MCF 10A (cell line): Measurements from ENCODE around the gene PLEKHB1. TPM values are rescaled to one million over a fixed set of nuclear protein-coding genes. Genes with fewer than 3 reads are reported as not detected.

ENCODE experiments used
- BruUV-seq: library from RNA; stranded (reverse); fragments of 400-500 nt; replicated peaks from 2 replicates; lab custom pipeline; 2021; lab: Mats Ljungman, UMichigan
- CTCF ChIA-PET: fragments of 300-600 bp; sonication (Branson Sonifier 250); formaldehyde crosslinking; extraction: SDS; loops from one replicate; lab custom pipeline; 2021; ENCODE audit warnings: antibody characterized with exemption, inconsistent platforms; lab: Yijun Ruan, JAX
- POLR2A ChIA-PET: fragments of 300-600, 350-650 bp; sonication (Branson Sonifier 250); formaldehyde crosslinking; extraction: SDS; loops from one replicate; lab custom pipeline; 2020; ENCODE audit warnings: antibody characterized with exemption, inconsistent platforms; lab: Yijun Ruan, JAX
- DNase-seq: peaks from one replicate; pipeline ENCODE4 v3.0.0-alpha.2; 2018; ENCODE audit not compliant: unreplicated experiment
- H3K27ac Mint-ChIP-seq: one replicate; pipeline ENCODE4 v1.8.0; 2022; ENCODE audit warnings: mild to moderate bottlenecking, low read depth, mixed read lengths; ENCODE audit not compliant: unreplicated experiment
- H3K27me3 Mint-ChIP-seq: one replicate; pipeline ENCODE4 v1.8.0; 2022; ENCODE audit warnings: mixed read lengths; ENCODE audit not compliant: insufficient read depth, unreplicated experiment
- H3K36me3 Mint-ChIP-seq: one replicate; pipeline ENCODE4 v1.8.0; 2022; ENCODE audit warnings: mild to moderate bottlenecking, moderate library complexity, mixed read lengths; ENCODE audit not compliant: insufficient read depth, unreplicated experiment
- H3K4me1 Mint-ChIP-seq: one replicate; pipeline ENCODE4 v1.8.0; 2022; ENCODE audit warnings: mixed read lengths; ENCODE audit not compliant: insufficient read depth, unreplicated experiment
- H3K4me3 Mint-ChIP-seq: one replicate; pipeline ENCODE4 v1.8.0; 2022; ENCODE audit warnings: mild to moderate bottlenecking, moderate library complexity, mixed read lengths; ENCODE audit not compliant: unreplicated experiment
- H3K9me3 Mint-ChIP-seq: one replicate; pipeline ENCODE4 v1.8.0; 2022; ENCODE audit warnings: mixed read lengths; ENCODE audit not compliant: unreplicated experiment
- CTCF ChIP-seq: fragments of 200-600 bp; IDR thresholded peaks from one replicate; pipeline ENCODE4 v1.8.0; 2022; ENCODE audit warnings: antibody characterized with exemption, mild to moderate bottlenecking; ENCODE audit not compliant: unreplicated experiment
- intact Hi-C: fragments of 100-400 bp; cut with micrococcal nuclease; formaldehyde crosslinking; loops from 2 replicates; pipeline ENCODE4 v1.14.1; 2022
- total RNA-seq: library from RNA; stranded (reverse); gene quantifications from 2 replicates; pipeline ENCODE4 v1.2.3, GENCODE V29; 2022

Gene PLEKHB1
- total RNA-seq, 1 experiment from 2014 or later: not detected

DNA sequence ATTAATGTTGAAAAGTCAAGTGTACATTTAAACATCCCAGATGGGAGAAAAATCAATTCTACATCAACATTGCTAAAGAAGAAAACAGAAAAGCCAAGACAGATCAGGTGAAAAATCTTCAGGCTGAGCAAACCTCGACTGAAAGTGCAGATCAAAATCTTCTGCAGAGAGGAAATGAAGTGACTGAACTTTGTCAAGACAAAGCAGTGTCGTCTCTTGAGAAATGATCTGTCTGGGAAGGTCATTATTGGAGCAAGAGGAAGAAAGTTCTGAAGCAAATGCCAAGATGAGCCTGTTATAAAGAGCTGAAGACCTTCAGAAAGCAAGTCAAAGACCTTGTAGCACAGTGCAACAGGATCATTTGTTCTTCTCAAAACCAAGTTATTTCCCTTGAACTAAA is 5.8 kb upstream of the PLEKHB1 start:
- CTCF ChIA-PET: interaction anchor here (0.7 to 1.5 kb wide), 4 partner anchors 9 to 305 kb away, joined by 3 to 6 read pairs (median 4); no protein-coding TSS in a partner anchor
- intact Hi-C loops: no loop called here
- POLR2A ChIA-PET: interaction anchor here (0.8 kb wide), 1 partner anchor 146 kb away, joined by 6 read pairs; no protein-coding TSS in a partner anchor
- no peak for DNase-seq
- Mint-ChIP-seq H3K27ac (no peak overlapping the region), H3K27me3 (peaks cover 19% of the 10 kb centered on the region), H3K36me3 (no peaks in the 10 kb centered on the region), H3K9me3 (no peaks in the 10 kb centered on the region), H3K4me1 (no peaks in the 10 kb centered on the region), H3K4me3 (no peak overlapping the region)
- no TSS peak for BruUV-seq
- no peak for TF ChIP-seq CTCF

DNA sequence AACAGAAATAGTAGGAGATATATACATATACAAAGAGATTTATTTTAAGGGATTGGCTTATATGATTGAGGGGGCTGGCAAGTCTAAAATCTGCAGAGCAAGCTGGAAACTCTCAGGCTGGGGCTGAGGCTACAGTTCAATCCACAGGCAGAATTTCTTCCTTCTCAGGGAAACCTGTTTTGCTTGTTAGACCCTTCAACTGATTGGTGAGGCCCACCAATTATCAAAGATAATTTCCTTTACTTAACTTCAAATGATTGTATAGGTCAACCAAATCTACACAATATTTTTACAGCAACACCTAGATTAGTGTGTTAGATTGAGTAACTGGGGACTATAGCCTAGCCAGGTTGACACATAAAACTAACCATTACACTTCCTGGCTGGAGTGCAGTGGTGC is 4.7 kb upstream of the PLEKHB1 start:
- no peak overlapping the region for H3K27ac Mint-ChIP-seq
- no peak for DNase-seq
- no TSS peak for BruUV-seq
- H3K4me1 Mint-ChIP-seq: no peaks in the 10 kb centered on the region
- H3K4me3 Mint-ChIP-seq: no peak overlapping the region
- ChIA-PET POLR2A (interaction anchor here (0.9 kb wide), 1 partner anchor 43 kb away, joined by 3 read pairs; the partner anchor contains the start of gene FAM168A), CTCF (interaction anchor here (0.6 to 2.4 kb wide), 4 partner anchors 16 to 306 kb away, joined by 3 to 6 read pairs (median 4); no protein-coding TSS in a partner anchor)
- peaks cover 30% of the 10 kb centered on the region for H3K27me3 Mint-ChIP-seq
- no peaks in the 10 kb centered on the region for H3K9me3 Mint-ChIP-seq
- H3K36me3 Mint-ChIP-seq: no peaks in the 10 kb centered on the region
- no peak for TF ChIP-seq CTCF
- intact Hi-C loops: no loop called here

DNA sequence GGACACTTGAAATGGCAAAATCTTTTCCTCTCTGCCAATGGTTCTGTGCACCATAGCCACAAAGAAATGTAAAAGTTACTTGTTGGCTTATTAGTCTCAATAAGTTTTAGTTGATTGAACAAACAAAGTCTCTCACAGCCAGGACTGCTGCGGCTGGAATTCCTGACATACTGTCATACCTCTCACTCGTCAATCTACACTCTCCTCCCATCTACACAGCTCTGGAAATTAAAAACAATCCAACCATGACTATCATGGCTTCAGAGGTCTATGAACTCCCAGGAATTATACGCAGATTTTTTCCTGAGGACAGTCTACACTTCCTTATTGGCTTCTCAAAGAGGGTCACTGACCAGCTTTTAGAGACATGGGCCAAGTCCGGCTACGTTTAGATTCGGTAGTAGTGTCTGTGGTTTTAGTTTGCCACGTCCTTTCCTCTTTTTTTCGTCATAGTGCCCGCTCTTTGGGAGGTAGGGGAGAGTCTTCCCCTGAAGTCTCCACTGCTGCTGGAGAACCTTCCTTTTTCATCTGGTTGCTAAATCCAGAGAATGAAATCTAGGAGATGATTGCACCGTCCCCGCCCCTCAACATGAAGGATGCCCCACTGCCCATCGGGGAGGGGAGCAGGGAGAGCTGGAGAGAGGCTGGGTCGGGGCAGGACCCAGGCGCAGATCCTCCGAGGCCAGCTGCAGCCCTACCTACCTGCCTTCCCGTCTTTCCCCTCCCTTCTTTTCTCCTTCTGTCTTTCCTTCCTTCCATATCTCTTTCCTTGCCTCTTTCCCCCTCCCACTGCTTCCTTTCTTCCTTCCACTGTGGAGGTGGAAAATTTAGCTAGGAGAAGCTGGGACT is 1.0 kb upstream of the PLEKHB1 start:
- H3K27me3 Mint-ChIP-seq: peaks cover 46% of the 10 kb centered on the region
- intact Hi-C loops: no loop called here
- H3K9me3 Mint-ChIP-seq: no peaks in the 10 kb centered on the region
- no peaks in the 10 kb centered on the region for H3K36me3 Mint-ChIP-seq
- BruUV-seq: no TSS peak
- no peak overlapping the region for H3K4me3 Mint-ChIP-seq
- no peak overlapping the region for H3K27ac Mint-ChIP-seq
- no peak for TF ChIP-seq CTCF
- ChIA-PET POLR2A (no interaction called here), CTCF (interaction anchor here (0.6 to 3.0 kb wide), 3 partner anchors 15 to 401 kb away, joined by 3 to 17 read pairs (median 5); no protein-coding TSS in a partner anchor)
- DNase-seq: no peak
- H3K4me1 Mint-ChIP-seq: no peaks in the 10 kb centered on the region

DNA sequence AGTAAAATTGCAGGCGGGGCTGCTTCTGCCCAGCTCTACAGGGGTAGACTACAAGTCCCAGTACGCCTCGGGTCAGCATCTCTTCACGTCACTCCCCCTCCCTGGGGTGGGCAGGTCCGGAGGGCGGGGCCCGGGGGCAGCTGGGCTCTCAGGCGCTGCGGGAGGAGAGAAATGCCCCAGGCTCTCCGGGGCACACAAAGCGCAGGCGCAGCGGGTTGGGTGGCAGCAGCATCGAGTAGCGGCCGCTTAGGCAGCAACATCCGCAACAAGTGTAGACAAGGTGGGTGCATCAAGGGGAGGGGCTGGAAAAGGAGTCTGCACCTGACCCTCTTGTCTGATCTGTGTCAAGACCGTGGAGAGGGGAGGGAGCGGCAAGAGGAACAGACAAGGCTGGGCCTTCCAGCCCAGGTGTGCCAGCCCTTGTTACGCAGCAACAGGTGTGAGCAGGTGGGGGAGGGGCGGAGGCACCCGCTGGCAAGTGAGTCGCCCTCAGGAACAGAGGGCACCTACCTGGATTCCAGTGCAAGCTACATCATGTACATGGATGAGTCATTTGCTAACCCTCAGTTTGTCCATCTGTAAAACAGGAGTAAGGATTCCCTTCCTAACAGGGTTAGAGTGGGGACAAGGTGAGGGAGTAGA is 1.2 kb downstream of the PLEKHB1 start:
- CTCF ChIA-PET: interaction anchor here (0.6 to 3.0 kb wide), 6 partner anchors 13 to 329 kb away, joined by 3 to 17 read pairs (median 5); no protein-coding TSS in a partner anchor
- no peak overlapping the region for H3K4me3 Mint-ChIP-seq
- no peak overlapping the region for H3K27ac Mint-ChIP-seq
- DNase-seq: peak; percentile 39
- H3K9me3 Mint-ChIP-seq: no peaks in the 10 kb centered on the region
- TF ChIP-seq CTCF: no peak
- H3K27me3 Mint-ChIP-seq: peaks cover 40% of the 10 kb centered on the region
- H3K36me3 Mint-ChIP-seq: no peaks in the 10 kb centered on the region
- POLR2A ChIA-PET: no interaction called here
- no peaks in the 10 kb centered on the region for H3K4me1 Mint-ChIP-seq
- BruUV-seq: no TSS peak
- intact Hi-C loops: no loop called here
